Calu3 (cell line): Measurements from ENCODE around the gene LSMEM2. TPM values are rescaled to one million over a fixed set of nuclear protein-coding genes. Genes with fewer than 3 reads are reported as not detected.

Source experiments
- BruUV-seq: library from RNA; stranded (reverse); fragments of 400-500 nt; replicated peaks from 2 replicates; lab custom pipeline; 2021; lab: Mats Ljungman, UMichigan
- CTCF ChIA-PET: fragments of 300-600 bp; sonication (Branson Sonifier 250); formaldehyde crosslinking; loops from one replicate; lab custom pipeline; 2022; ENCODE audit warnings: antibody characterized with exemption; lab: Charles Lee
- DNase-seq: peaks from one replicate; pipeline ENCODE4 v3.0.0; 2022
- H3K27ac Mint-ChIP-seq: one replicate; pipeline ENCODE4 v1.8.0; 2022; ENCODE audit warnings: mixed read lengths; ENCODE audit not compliant: unreplicated experiment
- H3K27me3 Mint-ChIP-seq: one replicate; pipeline ENCODE4 v1.8.0; 2022; ENCODE audit warnings: mixed read lengths; ENCODE audit not compliant: unreplicated experiment
- H3K36me3 Mint-ChIP-seq: one replicate; pipeline ENCODE4 v1.8.0; 2022; ENCODE audit warnings: mild to moderate bottlenecking, moderate library complexity, mixed read lengths; ENCODE audit not compliant: insufficient read depth, unreplicated experiment
- H3K4me1 Mint-ChIP-seq: one replicate; pipeline ENCODE4 v1.8.0; 2022; ENCODE audit warnings: mild to moderate bottlenecking, low read depth, mixed read lengths; ENCODE audit not compliant: unreplicated experiment
- H3K4me3 Mint-ChIP-seq: one replicate; pipeline ENCODE4 v1.8.0; 2022; ENCODE audit warnings: mild to moderate bottlenecking, low read depth, moderate library complexity, mixed read lengths; ENCODE audit not compliant: unreplicated experiment
- H3K9me3 Mint-ChIP-seq: one replicate; pipeline ENCODE4 v1.8.0; 2022; ENCODE audit warnings: low read depth, mixed read lengths; ENCODE audit not compliant: unreplicated experiment
- intact Hi-C: fragments of 100-400 bp; cut with micrococcal nuclease; formaldehyde crosslinking; loops from one replicate; pipeline ENCODE4 v1.10.0; 2022; ENCODE audit not compliant: unreplicated experiment
- total RNA-seq: library from RNA; stranded (reverse); gene quantifications from 2 replicates; pipeline ENCODE4 v1.2.3, GENCODE V29; 2022
- TF ChIP-seq, protein P1 (sequence below): fragments of 200-600 bp; IDR thresholded peaks from one replicate; pipeline ENCODE4 v1.8.0; 2022; ENCODE audit warnings: antibody characterized with exemption; ENCODE audit not compliant: unreplicated experiment

The LSMEM2 gene
- total RNA-seq, 1 experiment from 2014 or later, result not detected

DNA sequence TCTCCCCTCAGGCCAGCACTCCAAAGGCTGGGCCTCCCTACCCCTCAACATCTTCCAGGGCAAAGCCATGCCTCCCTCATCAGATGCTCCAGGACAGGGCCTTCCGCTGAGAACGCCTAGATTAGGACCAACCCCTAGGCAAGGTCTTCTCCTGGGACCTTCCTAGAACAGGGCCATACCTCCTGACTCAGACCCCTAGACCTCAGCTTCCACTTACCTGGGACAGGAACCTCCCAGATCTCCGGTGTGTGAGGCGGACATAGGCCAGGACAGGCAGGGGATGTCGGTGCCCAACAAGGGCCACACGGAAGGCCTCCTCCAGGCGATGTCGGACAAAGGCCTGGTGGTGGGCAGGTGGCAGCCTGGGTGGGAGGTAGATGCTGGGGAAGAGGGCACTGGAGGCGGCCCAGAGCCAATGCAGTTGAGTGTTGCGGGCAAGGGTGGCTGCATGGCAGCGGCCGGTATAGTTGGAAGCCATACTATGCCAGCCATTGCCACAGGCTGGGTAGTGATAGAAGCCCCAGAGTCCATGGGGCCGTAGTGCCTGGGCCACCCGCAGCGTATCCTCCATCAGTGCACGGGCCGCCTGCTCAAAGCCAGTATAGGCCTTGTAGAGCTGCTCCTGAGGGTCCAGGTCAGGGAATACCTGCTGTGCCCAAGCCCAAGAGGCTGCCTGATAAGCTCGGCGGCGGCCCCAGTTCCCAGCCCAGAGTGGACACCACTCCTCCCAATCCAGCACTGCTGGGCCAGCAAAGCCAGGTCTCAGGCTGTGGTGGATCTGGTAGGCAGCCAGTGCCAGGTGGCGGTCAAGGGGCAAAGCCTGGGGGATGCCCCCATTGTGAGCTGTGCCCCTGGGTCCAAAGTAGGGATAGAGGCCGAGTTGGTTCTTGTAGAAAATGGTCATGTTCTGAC, 15.9 kb downstream of the LSMEM2 start:
- H3K36me3 Mint-ChIP-seq, result peaks cover 38% of the 10 kb centered on the region
- peaks cover 26% of the 10 kb centered on the region for H3K4me1 Mint-ChIP-seq
- no peak overlapping the region for H3K4me3 Mint-ChIP-seq
- intact Hi-C loops, result no loop called here
- no peak overlapping the region for H3K27ac Mint-ChIP-seq
- no TSS peak for BruUV-seq
- no peak for DNase-seq
- TF ChIP-seq, protein P1, sequence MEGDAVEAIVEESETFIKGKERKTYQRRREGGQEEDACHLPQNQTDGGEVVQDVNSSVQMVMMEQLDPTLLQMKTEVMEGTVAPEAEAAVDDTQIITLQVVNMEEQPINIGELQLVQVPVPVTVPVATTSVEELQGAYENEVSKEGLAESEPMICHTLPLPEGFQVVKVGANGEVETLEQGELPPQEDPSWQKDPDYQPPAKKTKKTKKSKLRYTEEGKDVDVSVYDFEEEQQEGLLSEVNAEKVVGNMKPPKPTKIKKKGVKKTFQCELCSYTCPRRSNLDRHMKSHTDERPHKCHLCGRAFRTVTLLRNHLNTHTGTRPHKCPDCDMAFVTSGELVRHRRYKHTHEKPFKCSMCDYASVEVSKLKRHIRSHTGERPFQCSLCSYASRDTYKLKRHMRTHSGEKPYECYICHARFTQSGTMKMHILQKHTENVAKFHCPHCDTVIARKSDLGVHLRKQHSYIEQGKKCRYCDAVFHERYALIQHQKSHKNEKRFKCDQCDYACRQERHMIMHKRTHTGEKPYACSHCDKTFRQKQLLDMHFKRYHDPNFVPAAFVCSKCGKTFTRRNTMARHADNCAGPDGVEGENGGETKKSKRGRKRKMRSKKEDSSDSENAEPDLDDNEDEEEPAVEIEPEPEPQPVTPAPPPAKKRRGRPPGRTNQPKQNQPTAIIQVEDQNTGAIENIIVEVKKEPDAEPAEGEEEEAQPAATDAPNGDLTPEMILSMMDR, result no peak
- H3K9me3 Mint-ChIP-seq, result no peaks in the 10 kb centered on the region
- CTCF ChIA-PET, result no interaction called here
- H3K27me3 Mint-ChIP-seq, result no peaks in the 10 kb centered on the region

DNA sequence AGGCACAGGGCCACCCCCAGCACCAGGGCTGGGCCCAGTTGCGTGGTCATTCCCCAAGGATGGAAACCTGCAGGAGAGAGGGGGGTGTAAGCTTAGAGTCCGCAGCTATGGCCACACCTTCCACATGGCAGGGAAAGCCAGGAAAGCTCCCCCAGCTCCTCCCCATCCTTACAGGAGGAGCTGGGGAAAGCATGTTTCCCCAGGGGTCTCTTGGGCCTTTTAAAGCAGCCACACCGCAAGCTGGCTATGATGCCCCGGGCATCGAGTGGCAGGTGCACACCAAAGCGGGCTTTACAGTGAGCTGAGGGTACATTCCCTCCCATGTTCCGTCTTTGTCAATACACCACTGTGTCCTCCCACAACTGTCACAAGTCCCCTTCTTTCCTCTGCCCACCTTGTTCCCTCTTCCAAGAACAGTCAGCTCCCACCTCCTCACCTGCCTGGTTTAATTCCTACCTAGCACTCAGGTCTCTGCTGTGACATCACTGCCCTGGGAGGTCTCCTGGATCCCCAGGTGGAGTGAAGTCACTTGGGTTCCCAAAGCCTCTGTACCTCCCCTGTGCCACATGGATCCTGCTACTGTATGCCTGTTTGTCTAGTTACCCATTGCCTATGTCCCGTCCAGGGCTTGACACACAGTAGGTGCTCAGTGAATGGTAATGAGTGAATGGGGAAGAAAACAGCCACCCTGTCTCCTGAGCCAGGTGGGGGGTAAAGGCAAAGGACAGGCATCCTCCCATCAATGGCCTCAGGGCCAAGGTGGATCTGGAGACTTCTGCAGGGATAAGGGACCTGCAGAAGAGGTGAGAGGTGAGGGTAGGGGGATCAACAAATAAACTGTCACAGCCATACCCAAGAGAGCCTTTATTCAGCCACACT, 16.9 kb downstream of the LSMEM2 start:
- intact Hi-C loops, result no loop called here
- CTCF ChIA-PET, result no interaction called here
- Mint-ChIP-seq H3K4me3 (no peak overlapping the region), H3K36me3 (peaks cover 44% of the 10 kb centered on the region), H3K27me3 (no peaks in the 10 kb centered on the region), H3K9me3 (no peaks in the 10 kb centered on the region), H3K27ac (no peak overlapping the region), H3K4me1 (peaks cover 35% of the 10 kb centered on the region)
- no peak for DNase-seq
- BruUV-seq, result no TSS peak
- TF ChIP-seq, protein P1, result no peak

DNA sequence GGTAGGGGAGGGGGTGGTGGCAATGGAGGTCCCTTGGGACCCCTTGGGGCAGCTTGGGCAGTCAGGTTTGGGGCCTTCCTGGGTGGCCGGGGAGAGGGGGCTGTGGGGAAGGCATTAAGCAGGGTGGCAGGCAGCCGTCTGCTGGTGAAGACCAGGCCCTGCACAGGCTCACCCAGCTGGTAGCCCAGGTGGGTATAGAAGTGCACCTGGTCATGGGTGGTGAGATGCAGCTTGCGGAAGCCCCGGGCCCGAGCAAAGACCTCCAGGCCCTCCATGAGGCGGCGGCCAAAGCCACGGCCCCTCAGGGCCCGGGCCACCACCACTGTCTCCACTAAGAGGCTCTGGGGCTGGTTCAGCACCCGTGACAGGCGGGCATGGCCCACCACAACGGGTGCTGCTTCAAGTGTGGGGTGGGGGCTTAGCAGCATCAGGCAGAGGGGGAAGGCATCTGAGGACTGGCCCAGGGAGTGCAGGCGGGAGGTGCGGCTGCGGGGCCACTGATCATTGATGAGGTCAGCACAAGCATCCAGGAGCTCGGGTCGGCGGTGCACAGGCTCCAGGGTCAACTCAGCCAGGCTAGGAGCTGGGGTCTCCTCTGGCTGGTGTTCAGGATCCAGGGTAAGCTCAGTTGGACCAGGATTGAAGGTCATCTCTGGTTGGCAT, 18.0 kb downstream of the LSMEM2 start:
- CTCF ChIA-PET, result no interaction called here
- Mint-ChIP-seq H3K4me3 (no peak overlapping the region), H3K27me3 (no peaks in the 10 kb centered on the region), H3K27ac (no peak overlapping the region), H3K36me3 (peaks cover 38% of the 10 kb centered on the region), H3K4me1 (peaks cover 26% of the 10 kb centered on the region), H3K9me3 (no peaks in the 10 kb centered on the region)
- intact Hi-C loops, result no loop called here
- no peak for DNase-seq
- TF ChIP-seq, protein P1, result no peak
- BruUV-seq, result no TSS peak

DNA sequence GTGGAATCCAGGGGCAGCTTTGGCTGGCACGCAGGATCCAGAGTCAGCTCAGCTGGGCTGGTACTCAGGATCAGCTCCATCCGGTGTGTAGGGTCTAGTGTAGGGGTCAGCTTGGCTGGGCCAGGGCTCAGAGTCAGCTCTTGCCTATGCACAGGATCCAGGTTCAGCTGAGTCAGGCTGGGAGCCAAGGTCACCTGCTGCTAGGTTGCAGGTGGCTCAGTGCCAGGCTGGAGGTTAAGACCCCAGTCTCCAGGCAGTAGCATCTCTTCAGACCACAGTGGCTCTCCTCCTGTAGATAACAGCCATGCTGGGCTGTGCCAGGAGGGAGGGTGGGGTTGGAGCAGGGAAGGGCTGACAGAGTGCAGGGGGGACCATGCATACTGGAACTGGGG, 18.5 kb downstream of the LSMEM2 start:
- Mint-ChIP-seq H3K4me1 (peaks cover 25% of the 10 kb centered on the region), H3K27me3 (no peaks in the 10 kb centered on the region), H3K4me3 (no peak overlapping the region), H3K9me3 (no peaks in the 10 kb centered on the region), H3K36me3 (peaks cover 33% of the 10 kb centered on the region), H3K27ac (no peak overlapping the region)
- no peak for DNase-seq
- CTCF ChIA-PET, result no interaction called here
- intact Hi-C loops, result no loop called here
- TF ChIP-seq, protein P1, result no peak
- no TSS peak for BruUV-seq
